Islet precursor cell (in vitro differentiated cells): Measurements from ENCODE around the gene PDE4D.
"Not testable (repeated sequence)": the region's sequence is repeated elsewhere in the genome, so short reads cannot be mapped to it uniquely, and the experiment has no call there.

Source experiments
- DNase-seq: peaks from one replicate; pipeline ENCODE4 v3.0.0-alpha.2; 2018

Gene PDE4D

GRCh38 chr5:59393585-59394420 is 499.7 kb downstream of the PDE4D start:
- DNase-seq = no peak

GRCh38 chr5:59391576-59391975 is 501.9 kb downstream of the PDE4D start:
- DNase-seq = no peak

- no peak for DNase-seq
Measured at GRCh38 chr5:59390989-59391388, 502.5 kb downstream of the PDE4D start.

- no peak for DNase-seq
Measured at GRCh38 chr5:59390074-59390659, 503.4 kb downstream of the PDE4D start.

- DNase-seq = no peak
Measured at GRCh38 chr5:59387127-59387526, 506.4 kb downstream of the PDE4D start.

- DNase-seq = no peak
Measured at GRCh38 chr5:59385700-59386099, 507.8 kb downstream of the PDE4D start.

GRCh38 chr5:59380350-59380951 is 513.1 kb downstream of the PDE4D start:
- DNase-seq = peak; percentile 56

- not testable (repeated sequence) for DNase-seq
Measured at GRCh38 chr5:59374036-59374435, 519.5 kb downstream of the PDE4D start.

- no peak for DNase-seq
Measured at GRCh38 chr5:59371525-59372127, 521.9 kb downstream of the PDE4D start.

GRCh38 chr5:59368951-59369350 is 524.6 kb downstream of the PDE4D start:
- no peak for DNase-seq

GRCh38 chr5:59367791-59368394 is 525.6 kb downstream of the PDE4D start:
- peak; percentile 68 for DNase-seq

GRCh38 chr5:59366784-59367183 is 526.7 kb downstream of the PDE4D start:
- DNase-seq = no peak

GRCh38 chr5:59362438-59362837 is 531.1 kb downstream of the PDE4D start:
- DNase-seq = no peak

- no peak for DNase-seq
Measured at GRCh38 chr5:59361454-59361853, 532.1 kb downstream of the PDE4D start.

- DNase-seq = no peak
Measured at GRCh38 chr5:59360130-59360555, 533.4 kb downstream of the PDE4D start.

- peak; percentile 61 for DNase-seq
Measured at GRCh38 chr5:59358005-59358861, 535.3 kb downstream of the PDE4D start.

GRCh38 chr5:59357381-59357977 is 536.0 kb downstream of the PDE4D start:
- no peak for DNase-seq

- peak; percentile 85 for DNase-seq
Measured at GRCh38 chr5:59356813-59357380, 536.6 kb downstream of the PDE4D start.

GRCh38 chr5:59354811-59355210 is 538.7 kb downstream of the PDE4D start:
- no peak for DNase-seq

- DNase-seq = no peak
Measured at GRCh38 chr5:59354274-59354673, 539.3 kb downstream of the PDE4D start.

- no peak for DNase-seq
Measured at GRCh38 chr5:59351076-59351794, 542.3 kb downstream of the PDE4D start.
